8988T (cell line): ENCODE measurements around the gene GNAQ.
"Not testable (repeated sequence)": the region's sequence is repeated elsewhere in the genome, so short reads cannot be mapped to it uniquely, and the experiment has no call there.

Experiments used
- DNase-seq: peaks from one replicate; pipeline ENCODE4 v3.0.0; 2011

The GNAQ gene

GRCh38 chr9:77898864-77899263, 132.7 kb downstream of the GNAQ start:
- DNase-seq = no peak

GRCh38 chr9:77896938-77897667, 134.5 kb downstream of the GNAQ start:
- DNase-seq = no peak

GRCh38 chr9:77896269-77896937, 135.2 kb downstream of the GNAQ start:
- no peak for DNase-seq

GRCh38 chr9:77893706-77894105, 137.9 kb downstream of the GNAQ start:
- no peak for DNase-seq

- no peak for DNase-seq
Measured at GRCh38 chr9:77892955-77893514, 138.6 kb downstream of the GNAQ start.

- no peak for DNase-seq
Measured at GRCh38 chr9:77892171-77892570, 139.4 kb downstream of the GNAQ start.

- no peak for DNase-seq
Measured at GRCh38 chr9:77891128-77891800, 140.3 kb downstream of the GNAQ start.

- no peak for DNase-seq
Measured at GRCh38 chr9:77887662-77888061, 143.9 kb downstream of the GNAQ start.

GRCh38 chr9:77885104-77885672, 146.4 kb downstream of the GNAQ start:
- DNase-seq = no peak

- no peak for DNase-seq
Measured at GRCh38 chr9:77883846-77884771, 147.5 kb downstream of the GNAQ start.

- DNase-seq = no peak
Measured at GRCh38 chr9:77883133-77883532, 148.5 kb downstream of the GNAQ start.

- no peak for DNase-seq
Measured at GRCh38 chr9:77882294-77882693, 149.3 kb downstream of the GNAQ start.

- DNase-seq = not testable (repeated sequence)
Measured at GRCh38 chr9:77881634-77882033, 150.0 kb downstream of the GNAQ start.

GRCh38 chr9:77881111-77881510, 150.5 kb downstream of the GNAQ start:
- DNase-seq = no peak

GRCh38 chr9:77879437-77879943, 152.1 kb downstream of the GNAQ start:
- no peak for DNase-seq

GRCh38 chr9:77878793-77879192, 152.8 kb downstream of the GNAQ start:
- DNase-seq = not testable (repeated sequence)

- DNase-seq = no peak
Measured at GRCh38 chr9:77877976-77878375, 153.6 kb downstream of the GNAQ start.

GRCh38 chr9:77876590-77876989, 155.0 kb downstream of the GNAQ start:
- DNase-seq = no peak

- no peak for DNase-seq
Measured at GRCh38 chr9:77876091-77876490, 155.5 kb downstream of the GNAQ start.

- no peak for DNase-seq
Measured at GRCh38 chr9:77872863-77873262, 158.7 kb downstream of the GNAQ start.

- DNase-seq = no peak
Measured at GRCh38 chr9:77872177-77872576, 159.4 kb downstream of the GNAQ start.

- DNase-seq = no peak
Measured at GRCh38 chr9:77871483-77871882, 160.1 kb downstream of the GNAQ start.
